MM.1S (cell line): ENCODE data around the gene POLE4.

Experiments used
- DNase-seq: peaks from one replicate; pipeline ENCODE4 v3.0.0-alpha.2; 2015
- H2AFZ ChIP-seq: fragments of 300-600 bp; sonication (generic); 2 replicates; pipeline ENCODE4 v1.6.0; 2016; ENCODE audit warnings: antibody characterized with exemption, low read length
- H3F3A ChIP-seq: fragments of 300-600 bp; sonication (generic); 2 replicates; pipeline ENCODE4 v1.6.1; 2016; ENCODE audit warnings: mild to moderate bottlenecking, antibody characterized with exemption, low read length, moderate library complexity, mixed read lengths; ENCODE audit not compliant: insufficient read depth
- H3K27ac ChIP-seq: fragments of 300-600 bp; sonication (generic); 2 replicates; pipeline ENCODE4 v1.5.1; 2016; ENCODE audit warnings: mild to moderate bottlenecking, low read length
- H3K27me3 ChIP-seq: fragments of 300-600 bp; sonication (generic); replicated peaks from 2 replicates; pipeline ENCODE4 v1.6.0; 2016; ENCODE audit warnings: low read length; ENCODE audit not compliant: insufficient read depth
- H3K36me3 ChIP-seq: fragments of 300-600 bp; sonication (generic); replicated peaks from 2 replicates; pipeline ENCODE4 v1.6.1; 2016; ENCODE audit warnings: mild to moderate bottlenecking, low read length, mixed read lengths; ENCODE audit not compliant: insufficient read depth
- H3K4me1 ChIP-seq: fragments of 300-600 bp; sonication (generic); 2 replicates; pipeline ENCODE4 v1.6.1; 2016; ENCODE audit warnings: low read length, mixed read lengths
- H3K4me2 ChIP-seq: fragments of 300-600 bp; sonication (generic); 2 replicates; pipeline ENCODE4 v1.6.0; 2016; ENCODE audit warnings: low read depth, low read length
- H3K4me3 ChIP-seq: fragments of 300-600 bp; sonication (generic); 2 replicates; pipeline ENCODE4 v1.5.1; 2016; ENCODE audit warnings: low read length, mixed read lengths
- H3K79me2 ChIP-seq: fragments of 300-600 bp; sonication (generic); 2 replicates; pipeline ENCODE4 v1.6.1; 2016; ENCODE audit warnings: mixed run types, low read length, mixed read lengths
- H3K9ac ChIP-seq: fragments of 300-600 bp; sonication (generic); 2 replicates; pipeline ENCODE4 v1.6.1; 2016; ENCODE audit warnings: low read length, mixed read lengths
- H3K9me2 ChIP-seq: fragments of 300-600 bp; sonication (generic); replicated peaks from 2 replicates; pipeline ENCODE4 v1.6.1; 2016; ENCODE audit warnings: mild to moderate bottlenecking, low read length, mixed read lengths; ENCODE audit not compliant: insufficient read depth
- H3K9me3 ChIP-seq: fragments of 300-600 bp; sonication (generic); replicated peaks from 2 replicates; pipeline ENCODE4 v1.6.1; 2016; ENCODE audit warnings: mild to moderate bottlenecking, low read length, mixed read lengths; ENCODE audit not compliant: insufficient read depth
- H4K20me1 ChIP-seq: fragments of 300-600 bp; sonication (generic); 2 replicates; pipeline ENCODE4 v1.6.1; 2016; ENCODE audit warnings: mild to moderate bottlenecking, low read length, moderate library complexity, mixed read lengths; ENCODE audit not compliant: insufficient read depth
- EZH2 ChIP-seq: fragments of 300-600 bp; sonication (generic); optimal IDR thresholded peaks from 2 replicates; pipeline ENCODE3; 2017; ENCODE audit warnings: low read depth, mild to moderate bottlenecking, antibody characterized with exemption, low read length, mixed read lengths
- EZH2phosphoT487 ChIP-seq: fragments of 300-600 bp; sonication (generic); IDR thresholded peaks from 2 replicates; pipeline ENCODE4 v1.6.1; 2018; ENCODE audit warnings: antibody characterized with exemption, low read length
- TF ChIP-seq, protein P1 (sequence below): fragments of 300-600 bp; sonication (generic); IDR thresholded peaks from 2 replicates; pipeline ENCODE4 v1.5.1; 2016; ENCODE audit warnings: antibody characterized with exemption, low read length, mixed read lengths

POLE4 gene

DNA sequence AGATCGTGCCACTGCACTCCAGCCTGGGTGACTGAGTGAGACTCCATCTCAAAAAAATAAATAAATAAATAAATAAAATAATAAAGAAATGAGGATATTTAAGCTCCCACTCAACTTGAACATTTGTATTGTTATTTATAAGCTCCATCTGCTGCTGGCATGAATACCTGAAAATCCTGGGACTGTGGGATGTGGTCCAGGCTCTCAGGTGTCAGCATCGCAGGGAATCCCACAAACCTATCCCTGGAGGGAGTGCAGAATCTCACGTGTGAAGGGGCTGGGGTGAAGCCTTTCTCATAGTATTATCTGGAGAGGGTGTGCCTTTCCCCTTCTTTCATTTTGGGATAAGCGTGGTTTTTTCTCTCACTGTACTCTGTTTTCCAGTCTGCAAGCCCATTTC is 47.4 kb upstream of the POLE4 start:
- no peaks in the 10 kb centered on the region for H4K20me1 ChIP-seq
- H3K27me3 ChIP-seq = no peaks in the 10 kb centered on the region
- H3K4me1 ChIP-seq = no peaks in the 10 kb centered on the region
- H3K79me2 ChIP-seq = no peaks in the 10 kb centered on the region
- no peak overlapping the region for H3K9ac ChIP-seq
- H3K4me2 ChIP-seq = no peak overlapping the region
- no peaks in the 10 kb centered on the region for H3F3A ChIP-seq
- H2AFZ ChIP-seq = no peak overlapping the region
- no peaks in the 10 kb centered on the region for H3K9me2 ChIP-seq
- H3K36me3 ChIP-seq = no peaks in the 10 kb centered on the region
- no peak overlapping the region for H3K27ac ChIP-seq
- no peaks in the 10 kb centered on the region for H3K9me3 ChIP-seq
- no peak for DNase-seq
- TF ChIP-seq, protein P1, sequence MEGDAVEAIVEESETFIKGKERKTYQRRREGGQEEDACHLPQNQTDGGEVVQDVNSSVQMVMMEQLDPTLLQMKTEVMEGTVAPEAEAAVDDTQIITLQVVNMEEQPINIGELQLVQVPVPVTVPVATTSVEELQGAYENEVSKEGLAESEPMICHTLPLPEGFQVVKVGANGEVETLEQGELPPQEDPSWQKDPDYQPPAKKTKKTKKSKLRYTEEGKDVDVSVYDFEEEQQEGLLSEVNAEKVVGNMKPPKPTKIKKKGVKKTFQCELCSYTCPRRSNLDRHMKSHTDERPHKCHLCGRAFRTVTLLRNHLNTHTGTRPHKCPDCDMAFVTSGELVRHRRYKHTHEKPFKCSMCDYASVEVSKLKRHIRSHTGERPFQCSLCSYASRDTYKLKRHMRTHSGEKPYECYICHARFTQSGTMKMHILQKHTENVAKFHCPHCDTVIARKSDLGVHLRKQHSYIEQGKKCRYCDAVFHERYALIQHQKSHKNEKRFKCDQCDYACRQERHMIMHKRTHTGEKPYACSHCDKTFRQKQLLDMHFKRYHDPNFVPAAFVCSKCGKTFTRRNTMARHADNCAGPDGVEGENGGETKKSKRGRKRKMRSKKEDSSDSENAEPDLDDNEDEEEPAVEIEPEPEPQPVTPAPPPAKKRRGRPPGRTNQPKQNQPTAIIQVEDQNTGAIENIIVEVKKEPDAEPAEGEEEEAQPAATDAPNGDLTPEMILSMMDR = no peak
- TF ChIP-seq EZH2 (no peak), EZH2phosphoT487 (no peak)
- no peak overlapping the region for H3K4me3 ChIP-seq

DNA sequence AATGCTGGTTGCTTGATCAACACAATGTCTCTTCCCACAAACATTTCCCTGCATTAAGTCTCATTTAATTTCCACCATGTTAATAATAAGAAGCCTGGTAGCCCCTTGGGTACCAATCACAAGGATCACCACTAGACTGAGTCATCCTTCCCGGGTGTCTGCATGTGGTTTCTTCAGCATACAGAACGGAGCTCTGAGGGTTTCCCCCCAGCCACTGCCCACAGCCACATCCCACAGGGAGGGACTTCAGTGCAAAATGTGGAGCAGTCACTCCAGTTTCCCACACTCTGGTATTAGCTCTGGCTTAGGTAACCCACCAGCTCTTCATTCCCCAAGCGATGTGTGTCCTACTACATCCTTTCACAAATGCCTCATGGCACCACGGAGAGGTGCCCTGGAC is 42.7 kb upstream of the POLE4 start:
- no peaks in the 10 kb centered on the region for H4K20me1 ChIP-seq
- H3K79me2 ChIP-seq = no peaks in the 10 kb centered on the region
- no peaks in the 10 kb centered on the region for H3F3A ChIP-seq
- no peaks in the 10 kb centered on the region for H3K9me3 ChIP-seq
- H2AFZ ChIP-seq = no peak overlapping the region
- no peak overlapping the region for H3K4me2 ChIP-seq
- DNase-seq = no peak
- H3K27me3 ChIP-seq = no peaks in the 10 kb centered on the region
- no peak overlapping the region for H3K27ac ChIP-seq
- no peaks in the 10 kb centered on the region for H3K4me1 ChIP-seq
- no peaks in the 10 kb centered on the region for H3K9me2 ChIP-seq
- no peaks in the 10 kb centered on the region for H3K36me3 ChIP-seq
- TF ChIP-seq, protein P1 = no peak
- TF ChIP-seq EZH2 (no peak), EZH2phosphoT487 (no peak)
- H3K4me3 ChIP-seq = no peak overlapping the region
- no peak overlapping the region for H3K9ac ChIP-seq

DNA sequence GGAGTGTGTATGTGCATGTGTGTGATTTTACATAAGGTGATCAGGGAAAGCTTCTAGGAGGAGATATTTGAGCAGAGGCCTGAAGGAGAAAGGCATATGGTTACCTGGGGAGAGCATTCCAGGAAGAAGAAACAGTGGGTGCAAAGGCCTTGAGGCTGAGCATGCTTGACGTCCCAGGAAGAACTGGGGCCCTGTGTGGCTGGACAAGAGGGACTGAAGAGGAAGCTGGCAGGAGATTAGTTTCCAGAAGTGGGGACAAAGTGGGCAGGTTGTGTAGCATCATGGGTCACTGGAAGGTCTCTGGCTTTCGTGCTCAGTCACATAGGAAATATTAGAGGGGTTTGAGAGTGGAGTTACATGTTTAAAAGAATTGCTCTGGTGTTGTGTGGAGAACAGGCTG is 42.0 kb upstream of the POLE4 start:
- Histone ChIP-seq H3K9me3 (no peaks in the 10 kb centered on the region), H3K4me1 (no peaks in the 10 kb centered on the region), H3K4me3 (no peak overlapping the region), H3K4me2 (no peak overlapping the region), H3F3A (no peaks in the 10 kb centered on the region), H4K20me1 (no peaks in the 10 kb centered on the region), H3K27me3 (no peaks in the 10 kb centered on the region), H2AFZ (no peak overlapping the region), H3K79me2 (no peaks in the 10 kb centered on the region), H3K27ac (no peak overlapping the region), H3K36me3 (no peaks in the 10 kb centered on the region), H3K9me2 (no peaks in the 10 kb centered on the region), H3K9ac (no peak overlapping the region)
- no peak for DNase-seq
- TF ChIP-seq EZH2phosphoT487 (no peak), EZH2 (no peak)
- TF ChIP-seq, protein P1 = no peak
